ENCODE results near the gene SUMO3. TPM values are rescaled to one million over a fixed set of nuclear protein-coding genes. Genes with fewer than 3 reads are reported as not detected.

SUMO3 gene
- total and polyA plus RNA-seq, 4 donors, result 35.1 to 51.0 (median 40.6) TPM

DNA sequence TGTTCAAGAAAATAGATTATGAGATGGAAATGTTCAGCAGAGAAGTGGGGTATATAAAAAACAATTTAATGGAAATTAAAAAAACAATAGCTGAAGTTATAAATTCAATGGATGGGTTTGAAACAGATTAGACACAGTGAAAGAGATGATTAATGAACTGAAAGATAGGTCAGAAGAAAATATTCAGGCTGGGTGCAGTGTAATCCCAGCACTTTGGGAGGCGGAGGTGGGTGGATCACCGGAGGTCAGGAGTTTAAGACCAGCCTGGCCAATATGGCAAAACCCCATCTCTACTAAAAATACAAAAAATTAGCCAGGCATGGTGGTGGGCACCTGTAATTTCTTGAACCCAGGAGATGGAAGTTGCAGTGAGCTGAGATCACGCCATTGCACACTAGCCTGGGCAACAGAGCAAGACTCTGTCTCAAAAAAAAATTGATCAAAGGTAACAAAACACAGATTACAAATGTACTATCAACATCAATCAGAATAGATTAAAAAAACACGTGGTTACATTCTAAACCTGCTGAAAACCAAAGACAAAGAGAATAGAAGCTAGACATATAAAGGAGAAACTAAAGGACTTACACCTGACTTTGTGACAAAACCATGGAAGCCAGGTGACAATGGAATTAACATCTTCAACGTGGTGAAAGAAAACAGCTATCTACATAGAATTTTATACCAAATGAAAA is 4.8 kb upstream of the SUMO3 start:
- 78% methylated on average over 5 of the region's 5 CpGs for WGBS
- no peak overlapping the region for H3K27ac ChIP-seq (ENCODE audit: low read depth in 1 of 2, low read length in 2 of 2)
- DNase-seq (ENCODE audit: low spot score), result no peak
- H3K9me3 ChIP-seq (ENCODE audit: control insufficient read depth in 4 of 4, low read length in 3 of 4), result peaks cover 1 to 9% (median 7%) of the 10 kb centered on the region in 4 donors
- H3K27me3 ChIP-seq (ENCODE audit: control insufficient read depth in 4 of 4, insufficient read depth in 4 of 4, low read length in 3 of 4), result no peaks in the 10 kb centered on the region
- no peaks in the 10 kb centered on the region for H3K36me3 ChIP-seq (ENCODE audit: control insufficient read depth in 4 of 4, insufficient read depth in 3 of 4, low read depth in 1 of 4, low read length in 3 of 4)
- H3K4me3 ChIP-seq (ENCODE audit: low read depth in 1 of 3, low read length in 3 of 3), result no peak overlapping the region
- no peak overlapping the region for H3K9ac ChIP-seq (ENCODE audit: low read depth in 1 of 2, low read length in 2 of 2)
- TF ChIP-seq TAF1 (conservative IDR thresholded peaks at IDR 0.05), result no peak
- no peak for TF ChIP-seq GABPA (IDR thresholded peaks at IDR 0.05 in 1 of 2, conservative IDR thresholded peaks at IDR 0.05 in 1 of 2)
- no peak for TF ChIP-seq HNF4G (IDR thresholded peaks at IDR 0.05)
- no peak for TF ChIP-seq RXRA (IDR thresholded peaks at IDR 0.05)
- TF ChIP-seq, protein P1, sequence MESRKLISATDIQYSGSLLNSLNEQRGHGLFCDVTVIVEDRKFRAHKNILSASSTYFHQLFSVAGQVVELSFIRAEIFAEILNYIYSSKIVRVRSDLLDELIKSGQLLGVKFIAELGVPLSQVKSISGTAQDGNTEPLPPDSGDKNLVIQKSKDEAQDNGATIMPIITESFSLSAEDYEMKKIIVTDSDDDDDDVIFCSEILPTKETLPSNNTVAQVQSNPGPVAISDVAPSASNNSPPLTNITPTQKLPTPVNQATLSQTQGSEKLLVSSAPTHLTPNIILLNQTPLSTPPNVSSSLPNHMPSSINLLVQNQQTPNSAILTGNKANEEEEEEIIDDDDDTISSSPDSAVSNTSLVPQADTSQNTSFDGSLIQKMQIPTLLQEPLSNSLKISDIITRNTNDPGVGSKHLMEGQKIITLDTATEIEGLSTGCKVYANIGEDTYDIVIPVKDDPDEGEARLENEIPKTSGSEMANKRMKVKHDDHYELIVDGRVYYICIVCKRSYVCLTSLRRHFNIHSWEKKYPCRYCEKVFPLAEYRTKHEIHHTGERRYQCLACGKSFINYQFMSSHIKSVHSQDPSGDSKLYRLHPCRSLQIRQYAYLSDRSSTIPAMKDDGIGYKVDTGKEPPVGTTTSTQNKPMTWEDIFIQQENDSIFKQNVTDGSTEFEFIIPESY (IDR thresholded peaks at IDR 0.05), result no peak
- no peak for TF ChIP-seq SP1 (IDR thresholded peaks at IDR 0.05)
- no peak for TF ChIP-seq EGR1 (IDR thresholded peaks at IDR 0.05; ENCODE audit: low read depth in 2 of 2)
- TF ChIP-seq FOXA1 (IDR thresholded peaks at IDR 0.05), result no peak
- no peak for TF ChIP-seq YY1 (IDR thresholded peaks at IDR 0.05)
- no peak for TF ChIP-seq FOXA2 (IDR thresholded peaks at IDR 0.05)
- no peaks in the 10 kb centered on the region for H3K4me1 ChIP-seq (ENCODE audit: control insufficient read depth in 4 of 4, insufficient read depth in 4 of 4, low read length in 3 of 4)

DNA sequence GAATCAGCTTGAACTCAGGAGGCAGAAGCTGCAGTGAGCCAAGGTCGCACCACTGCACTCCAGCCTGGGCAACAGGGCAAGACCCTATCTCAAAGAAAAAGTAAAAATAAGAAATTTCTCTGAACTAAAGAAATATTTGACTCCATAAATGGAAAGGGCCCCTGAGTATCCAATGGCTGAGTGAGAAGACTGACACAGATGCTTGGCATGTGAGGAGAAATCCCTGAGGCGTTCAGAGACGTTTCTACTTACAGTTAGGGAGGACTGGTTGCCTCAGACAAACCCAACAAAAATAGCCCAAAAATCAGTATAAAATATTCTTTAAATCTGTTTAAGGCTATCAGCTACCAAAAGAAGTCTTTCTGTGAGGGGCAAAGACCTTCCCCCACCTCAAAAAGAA is 3.0 kb upstream of the SUMO3 start:
- peaks cover 6 to 14% (median 12%) of the 10 kb centered on the region in 4 donors for H3K4me1 ChIP-seq (ENCODE audit: control insufficient read depth in 4 of 4, insufficient read depth in 4 of 4, low read length in 3 of 4)
- no peak for DNase-seq (ENCODE audit: low spot score)
- no peak for TF ChIP-seq YY1 (IDR thresholded peaks at IDR 0.05)
- TF ChIP-seq TAF1 (conservative IDR thresholded peaks at IDR 0.05), result no peak
- TF ChIP-seq FOXA2 (IDR thresholded peaks at IDR 0.05), result no peak
- H3K4me3 ChIP-seq (ENCODE audit: low read depth in 1 of 3, low read length in 3 of 3), result no peak overlapping the region
- no peak overlapping the region for H3K27ac ChIP-seq (ENCODE audit: low read depth in 1 of 2, low read length in 2 of 2)
- no peaks in the 10 kb centered on the region for H3K36me3 ChIP-seq (ENCODE audit: control insufficient read depth in 4 of 4, insufficient read depth in 3 of 4, low read depth in 1 of 4, low read length in 3 of 4)
- no peaks in the 10 kb centered on the region for H3K27me3 ChIP-seq (ENCODE audit: control insufficient read depth in 4 of 4, insufficient read depth in 4 of 4, low read length in 3 of 4)
- peaks cover 0 to 9% (median 3%) of the 10 kb centered on the region in 4 donors for H3K9me3 ChIP-seq (ENCODE audit: control insufficient read depth in 4 of 4, low read length in 3 of 4)
- WGBS, result 85% methylated on average over 3 of the region's 3 CpGs
- H3K9ac ChIP-seq (ENCODE audit: low read depth in 1 of 2, low read length in 2 of 2), result no peak overlapping the region

DNA sequence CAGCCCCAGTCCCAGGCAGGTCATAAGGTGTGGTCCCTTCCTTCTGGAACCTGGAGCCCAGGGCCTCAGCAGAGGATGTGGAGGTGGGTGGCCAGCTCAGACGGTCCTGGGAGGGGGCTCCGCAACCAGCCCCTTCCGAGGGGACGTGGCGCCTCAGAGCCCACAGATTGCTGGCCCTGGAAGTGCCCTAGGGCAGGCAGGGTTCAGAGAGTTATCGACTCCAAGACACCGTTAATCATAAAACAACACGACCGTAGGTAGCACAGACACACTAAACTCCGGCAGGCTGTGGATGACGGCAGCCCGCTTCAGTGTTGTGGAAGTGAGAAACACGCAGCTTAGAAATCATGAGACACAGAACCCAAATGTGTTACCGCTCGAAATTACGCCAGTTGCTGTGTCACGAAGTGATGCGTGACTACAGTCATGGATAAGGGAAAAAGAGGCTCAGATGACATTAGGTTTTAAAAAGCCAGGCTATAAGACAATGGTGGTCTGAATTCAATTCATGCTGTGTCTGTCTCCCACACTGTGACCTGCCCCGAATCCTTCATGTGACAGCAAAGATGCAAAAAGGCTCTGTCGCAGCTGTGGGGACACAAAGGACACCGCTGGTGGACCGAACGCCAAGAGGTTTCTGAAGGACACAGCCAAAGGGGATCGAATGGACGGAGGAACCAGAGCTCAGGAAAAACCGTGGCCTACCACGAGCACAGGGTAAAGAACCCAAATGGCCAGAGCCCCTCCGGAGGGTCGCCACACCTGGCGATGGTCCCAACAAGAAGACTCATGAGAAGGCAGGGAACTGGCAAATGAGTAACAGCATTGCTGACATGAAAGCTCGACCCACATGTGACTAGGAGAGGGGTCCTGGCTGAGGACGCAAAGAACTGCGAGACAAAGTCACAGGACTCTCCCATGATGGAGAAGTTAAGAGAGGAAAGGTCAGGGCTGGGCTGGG is 1.7 kb upstream of the SUMO3 start:
- Histone ChIP-seq H3K4me1 (ENCODE audit: control insufficient read depth in 4 of 4, insufficient read depth in 4 of 4, low read length in 3 of 4) (peaks cover 6 to 14% (median 12%) of the 10 kb centered on the region in 4 donors), H3K27me3 (ENCODE audit: control insufficient read depth in 4 of 4, insufficient read depth in 4 of 4, low read length in 3 of 4) (no peaks in the 10 kb centered on the region), H3K9ac (ENCODE audit: low read depth in 1 of 2, low read length in 2 of 2) (no peak overlapping the region), H3K27ac (ENCODE audit: low read depth in 1 of 2, low read length in 2 of 2) (no peak overlapping the region), H3K36me3 (ENCODE audit: control insufficient read depth in 4 of 4, insufficient read depth in 3 of 4, low read depth in 1 of 4, low read length in 3 of 4) (no peaks in the 10 kb centered on the region), H3K4me3 (ENCODE audit: low read depth in 1 of 3, low read length in 3 of 3) (no peak overlapping the region), H3K9me3 (ENCODE audit: control insufficient read depth in 4 of 4, low read length in 3 of 4) (peaks cover 0 to 9% (median 3%) of the 10 kb centered on the region in 4 donors)
- TF ChIP-seq RAD21 (IDR thresholded peaks at IDR 0.05), result no peak
- no peak for TF ChIP-seq GABPA (IDR thresholded peaks at IDR 0.05 in 1 of 2, conservative IDR thresholded peaks at IDR 0.05 in 1 of 2)
- 95% methylated on average over 33 of the region's 33 CpGs for WGBS
- DNase-seq (ENCODE audit: low spot score), result no peak
